Liver (tissue), 9 donors: ENCODE results near the gene TFF2. TPM values are rescaled to one million over a fixed set of nuclear protein-coding genes. Genes with fewer than 3 reads are reported as not detected.

Source experiments
- DNase-seq: peaks from one replicate; pipeline ENCODE4 v3.0.0-alpha.2; 2017; ENCODE audit warnings: low spot score
- H3K27ac ChIP-seq, 2 donors: one replicate each; pipeline ENCODE4 v1.7.0; 2013; ENCODE audit warnings: inconsistent platforms in 2 of 2, low read length in 2 of 2, control low read depth in 1 of 2, low read depth in 1 of 2, mild to moderate bottlenecking in 1 of 2
- H3K27me3 ChIP-seq, 4 donors: one replicate each; pipeline versions ENCODE4 v1.6.1 to v1.7.0; 2013; ENCODE audit warnings: low read length in 3 of 4, inconsistent platforms in 1 of 4, mild to moderate bottlenecking in 1 of 4, moderate library complexity in 1 of 4; ENCODE audit not compliant: control insufficient read depth in 4 of 4, insufficient read depth in 4 of 4
- H3K36me3 ChIP-seq, 4 donors: one replicate each; pipeline versions ENCODE4 v1.6.1 to v1.7.0; 2013; ENCODE audit warnings: low read length in 3 of 4, mild to moderate bottlenecking in 3 of 4, low read depth in 1 of 4, moderate library complexity in 1 of 4; ENCODE audit not compliant: control insufficient read depth in 4 of 4, insufficient read depth in 3 of 4
- H3K4me1 ChIP-seq, 4 donors: one replicate each; pipeline versions ENCODE4 v1.6.1 to v1.7.0; 2013; ENCODE audit warnings: low read length in 3 of 4, mild to moderate bottlenecking in 3 of 4, moderate library complexity in 1 of 4; ENCODE audit not compliant: control insufficient read depth in 4 of 4, insufficient read depth in 4 of 4
- H3K4me3 ChIP-seq, 3 donors: one replicate each; pipeline versions ENCODE4 v1.6.1 to v1.7.0; 2013; ENCODE audit warnings: low read length in 3 of 3, control low read depth in 1 of 3, low read depth in 1 of 3, mild to moderate bottlenecking in 1 of 3
- H3K9ac ChIP-seq, 2 donors: one replicate each; pipeline ENCODE4 v1.7.0; 2013; ENCODE audit warnings: low read length in 2 of 2, mild to moderate bottlenecking in 2 of 2, moderate library complexity in 2 of 2, control low read depth in 1 of 2, low read depth in 1 of 2
- H3K9me3 ChIP-seq, 4 donors: one replicate each; pipeline versions ENCODE4 v1.6.1 to v1.7.0; 2013; ENCODE audit warnings: low read length in 3 of 4; ENCODE audit not compliant: control insufficient read depth in 4 of 4
- EGR1 ChIP-seq, 2 donors: IDR thresholded peaks; 2 replicates each; pipeline ENCODE4 v1.6.1; 2016 to 2018; ENCODE audit warnings: antibody characterized with exemption in 2 of 2, low read depth in 2 of 2
- FOXA1 ChIP-seq: IDR thresholded peaks from 2 replicates; pipeline ENCODE4 v1.6.1; 2016; ENCODE audit warnings: antibody characterized with exemption
- FOXA2 ChIP-seq: IDR thresholded peaks from 2 replicates; pipeline ENCODE4 v1.6.1; 2016; ENCODE audit warnings: antibody characterized with exemption
- GABPA ChIP-seq, 2 donors: IDR thresholded peaks in 1 of 2; conservative IDR thresholded peaks in 1 of 2; 2 replicates each; pipeline ENCODE4 v1.6.1; 2016; ENCODE audit warnings: antibody characterized with exemption in 2 of 2, mild to moderate bottlenecking in 1 of 2, moderate library complexity in 1 of 2
- HNF4A ChIP-seq, 2 donors: conservative IDR thresholded peaks; 2 replicates each; pipeline ENCODE4 v1.6.1; 2016; ENCODE audit warnings: antibody characterized with exemption in 2 of 2, mild to moderate bottlenecking in 2 of 2
- HNF4G ChIP-seq: IDR thresholded peaks from 2 replicates; pipeline ENCODE4 v1.6.1; 2016; ENCODE audit warnings: antibody characterized with exemption
- JUND ChIP-seq, 2 donors: IDR thresholded peaks; 2 replicates each; pipeline ENCODE4 v1.6.1; 2016; ENCODE audit warnings: antibody characterized with exemption in 2 of 2
- NR2F2 ChIP-seq: IDR thresholded peaks from 2 replicates; pipeline ENCODE4 v1.6.1; 2016; ENCODE audit warnings: antibody characterized with exemption
- RAD21 ChIP-seq, 2 donors: IDR thresholded peaks; 2 replicates each; pipeline ENCODE4 v1.6.1; 2016; ENCODE audit warnings: antibody characterized with exemption in 2 of 2, mild to moderate bottlenecking in 2 of 2
- RXRA ChIP-seq, 2 donors: IDR thresholded peaks; 2 replicates each; pipeline ENCODE4 v1.6.1; 2017 to 2018; ENCODE audit warnings: antibody characterized with exemption in 2 of 2, mild to moderate bottlenecking in 1 of 2
- SP1 ChIP-seq: IDR thresholded peaks from 2 replicates; pipeline ENCODE4 v1.6.1; 2018; ENCODE audit warnings: antibody characterized with exemption, mild to moderate bottlenecking
- TAF1 ChIP-seq: conservative IDR thresholded peaks from 2 replicates; pipeline ENCODE4 v1.6.1; 2016; ENCODE audit warnings: antibody characterized with exemption, mild to moderate bottlenecking
- YY1 ChIP-seq: IDR thresholded peaks from 2 replicates; pipeline ENCODE4 v1.6.1; 2016; ENCODE audit warnings: antibody characterized with exemption, mild to moderate bottlenecking
- WGBS: extraction: QIAGEN DNeasy Blood & Tissue Kit; methylation state at CpG from one replicate; pipeline ENCODE4 v1.1.7; 2013; 5-methylcytosine and 5-hydroxymethylcytosine counted together
- polyA plus RNA-seq, 2 donors: library from polyadenylated mRNA; stranded (reverse) in 1 of 2; unstranded in 1 of 2; fragments of 200-250 nt in 1 of 2; fragments of >200 nt in 1 of 2; fragmentation: Nextera tagmentation in 1 of 2; extraction: Ambion mirVana in 1 of 2; gene quantifications; one replicate each; pipeline versions ENCODE4 v1.2.1 to v1.2.3, GENCODE V29; 2013 to 2015
- total RNA-seq, 2 donors: library from RNA; depleted of rRNA; stranded (reverse); fragments of >200 nt; gene quantifications; one replicate each; pipeline ENCODE4 v1.2.3, GENCODE V29; 2014
- TF ChIP-seq, protein P1 (sequence below): IDR thresholded peaks from 2 replicates; pipeline ENCODE4 v1.6.1; 2016; ENCODE audit warnings: antibody characterized with exemption
- TF ChIP-seq, protein P2 (sequence below): IDR thresholded peaks from 2 replicates; pipeline ENCODE4 v1.6.1; 2016; ENCODE audit warnings: antibody characterized with exemption
- TF ChIP-seq, protein P3 (sequence below): IDR thresholded peaks from 2 replicates; pipeline ENCODE4 v1.6.1; 2016; ENCODE audit warnings: antibody characterized with exemption
- TF ChIP-seq, protein P4 (sequence below): IDR thresholded peaks from 2 replicates; pipeline ENCODE4 v1.6.1; 2016; ENCODE audit warnings: antibody characterized with exemption, mild to moderate bottlenecking
- TF ChIP-seq, protein P5 (sequence below): fragments of 150-350 bp; IDR thresholded peaks from 2 replicates; pipeline ENCODE4 v1.5.1; 2017; ENCODE audit warnings: improper control_type of control experiment, low read depth, low read length; ENCODE audit not compliant: missing input control
- donor health status: healthy.
- donor health status: healthy.
- donor health status: healthy.
- donor health status: healthy.
- donor health status: healthy.

TFF2 gene
- total and polyA plus RNA-seq, 4 donors = 1.0 TPM; not detected in 3

DNA sequence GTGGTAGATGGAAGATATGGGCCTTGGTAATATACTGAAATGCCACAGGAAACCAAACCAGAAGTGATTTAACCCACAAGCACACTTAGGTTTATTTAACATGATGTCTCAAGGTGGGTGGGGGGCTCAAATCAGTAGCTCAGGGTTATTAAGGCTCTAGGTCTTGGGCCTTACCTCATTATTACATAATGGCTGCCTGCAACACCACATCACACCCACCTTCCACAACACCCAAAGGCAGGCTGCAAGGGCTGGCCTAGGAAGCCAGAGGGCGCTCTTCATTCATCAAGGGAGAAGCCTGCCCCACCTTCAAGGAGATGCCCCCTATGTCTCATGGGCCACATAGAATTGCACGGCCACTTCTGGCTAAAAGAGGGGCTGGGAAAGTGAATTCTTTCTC is 9.5 kb upstream of the TFF2 start:
- H3K27me3 ChIP-seq = peaks cover 0 to 4% (median 2%) of the 10 kb centered on the region in 4 donors
- H3K4me1 ChIP-seq = no peaks in the 10 kb centered on the region
- no peak overlapping the region for H3K27ac ChIP-seq
- DNase-seq = no peak
- no peak for TF ChIP-seq HNF4A (conservative IDR thresholded peaks at IDR 0.05)
- no peak for TF ChIP-seq NR2F2
- no peak for TF ChIP-seq SP1
- TF ChIP-seq FOXA2 = no peak
- TF ChIP-seq YY1 = no peak
- no peak for TF ChIP-seq TAF1
- TF ChIP-seq, protein P1, sequence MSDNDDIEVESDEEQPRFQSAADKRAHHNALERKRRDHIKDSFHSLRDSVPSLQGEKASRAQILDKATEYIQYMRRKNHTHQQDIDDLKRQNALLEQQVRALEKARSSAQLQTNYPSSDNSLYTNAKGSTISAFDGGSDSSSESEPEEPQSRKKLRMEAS = no peak
- no peak for TF ChIP-seq GABPA (IDR thresholded peaks at IDR 0.05 in 1 of 2, conservative IDR thresholded peaks at IDR 0.05 in 1 of 2)
- H3K9ac ChIP-seq = no peak overlapping the region
- 72% methylated on average over 2 of the region's 2 CpGs for WGBS
- no peaks in the 10 kb centered on the region for H3K36me3 ChIP-seq
- H3K4me3 ChIP-seq = no peak overlapping the region
- peaks cover 0 to 12% (median 3%) of the 10 kb centered on the region in 4 donors for H3K9me3 ChIP-seq

DNA sequence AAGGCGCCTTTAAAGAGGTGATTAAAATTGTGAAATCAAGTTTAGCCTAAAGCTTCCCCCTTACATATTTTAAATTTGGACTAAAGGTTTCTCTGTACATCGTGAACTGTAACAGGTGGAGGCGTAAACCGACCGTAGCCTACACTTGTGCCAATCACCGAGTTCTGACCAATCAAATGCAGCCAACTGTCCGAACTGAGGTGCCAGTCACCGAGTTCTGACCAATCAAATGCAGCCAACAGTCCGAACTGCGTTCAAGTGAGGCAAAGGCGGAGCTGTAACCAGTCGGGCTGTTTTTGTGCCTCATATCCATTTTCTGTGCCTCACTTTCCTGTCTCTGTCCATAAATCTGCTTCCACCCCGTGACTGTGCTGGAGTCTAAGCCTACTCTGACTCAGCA is 8.1 kb upstream of the TFF2 start:
- H3K36me3 ChIP-seq = no peaks in the 10 kb centered on the region
- no peak for DNase-seq
- H3K4me1 ChIP-seq = no peaks in the 10 kb centered on the region
- peaks cover 0 to 12% (median 3%) of the 10 kb centered on the region in 4 donors for H3K9me3 ChIP-seq
- WGBS = 84% methylated on average over 13 of the region's 13 CpGs
- no peak for TF ChIP-seq EGR1 (IDR thresholded peaks at IDR 0.05; ENCODE audit: low read depth in 2 of 2)
- no peak for TF ChIP-seq FOXA2
- no peak for TF ChIP-seq RAD21 (IDR thresholded peaks at IDR 0.05)
- TF ChIP-seq, protein P2, sequence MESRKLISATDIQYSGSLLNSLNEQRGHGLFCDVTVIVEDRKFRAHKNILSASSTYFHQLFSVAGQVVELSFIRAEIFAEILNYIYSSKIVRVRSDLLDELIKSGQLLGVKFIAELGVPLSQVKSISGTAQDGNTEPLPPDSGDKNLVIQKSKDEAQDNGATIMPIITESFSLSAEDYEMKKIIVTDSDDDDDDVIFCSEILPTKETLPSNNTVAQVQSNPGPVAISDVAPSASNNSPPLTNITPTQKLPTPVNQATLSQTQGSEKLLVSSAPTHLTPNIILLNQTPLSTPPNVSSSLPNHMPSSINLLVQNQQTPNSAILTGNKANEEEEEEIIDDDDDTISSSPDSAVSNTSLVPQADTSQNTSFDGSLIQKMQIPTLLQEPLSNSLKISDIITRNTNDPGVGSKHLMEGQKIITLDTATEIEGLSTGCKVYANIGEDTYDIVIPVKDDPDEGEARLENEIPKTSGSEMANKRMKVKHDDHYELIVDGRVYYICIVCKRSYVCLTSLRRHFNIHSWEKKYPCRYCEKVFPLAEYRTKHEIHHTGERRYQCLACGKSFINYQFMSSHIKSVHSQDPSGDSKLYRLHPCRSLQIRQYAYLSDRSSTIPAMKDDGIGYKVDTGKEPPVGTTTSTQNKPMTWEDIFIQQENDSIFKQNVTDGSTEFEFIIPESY = no peak
- TF ChIP-seq, protein P3, sequence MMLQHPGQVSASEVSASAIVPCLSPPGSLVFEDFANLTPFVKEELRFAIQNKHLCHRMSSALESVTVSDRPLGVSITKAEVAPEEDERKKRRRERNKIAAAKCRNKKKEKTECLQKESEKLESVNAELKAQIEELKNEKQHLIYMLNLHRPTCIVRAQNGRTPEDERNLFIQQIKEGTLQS = no peak
- no peak for TF ChIP-seq FOXA1
- TF ChIP-seq, protein P4, sequence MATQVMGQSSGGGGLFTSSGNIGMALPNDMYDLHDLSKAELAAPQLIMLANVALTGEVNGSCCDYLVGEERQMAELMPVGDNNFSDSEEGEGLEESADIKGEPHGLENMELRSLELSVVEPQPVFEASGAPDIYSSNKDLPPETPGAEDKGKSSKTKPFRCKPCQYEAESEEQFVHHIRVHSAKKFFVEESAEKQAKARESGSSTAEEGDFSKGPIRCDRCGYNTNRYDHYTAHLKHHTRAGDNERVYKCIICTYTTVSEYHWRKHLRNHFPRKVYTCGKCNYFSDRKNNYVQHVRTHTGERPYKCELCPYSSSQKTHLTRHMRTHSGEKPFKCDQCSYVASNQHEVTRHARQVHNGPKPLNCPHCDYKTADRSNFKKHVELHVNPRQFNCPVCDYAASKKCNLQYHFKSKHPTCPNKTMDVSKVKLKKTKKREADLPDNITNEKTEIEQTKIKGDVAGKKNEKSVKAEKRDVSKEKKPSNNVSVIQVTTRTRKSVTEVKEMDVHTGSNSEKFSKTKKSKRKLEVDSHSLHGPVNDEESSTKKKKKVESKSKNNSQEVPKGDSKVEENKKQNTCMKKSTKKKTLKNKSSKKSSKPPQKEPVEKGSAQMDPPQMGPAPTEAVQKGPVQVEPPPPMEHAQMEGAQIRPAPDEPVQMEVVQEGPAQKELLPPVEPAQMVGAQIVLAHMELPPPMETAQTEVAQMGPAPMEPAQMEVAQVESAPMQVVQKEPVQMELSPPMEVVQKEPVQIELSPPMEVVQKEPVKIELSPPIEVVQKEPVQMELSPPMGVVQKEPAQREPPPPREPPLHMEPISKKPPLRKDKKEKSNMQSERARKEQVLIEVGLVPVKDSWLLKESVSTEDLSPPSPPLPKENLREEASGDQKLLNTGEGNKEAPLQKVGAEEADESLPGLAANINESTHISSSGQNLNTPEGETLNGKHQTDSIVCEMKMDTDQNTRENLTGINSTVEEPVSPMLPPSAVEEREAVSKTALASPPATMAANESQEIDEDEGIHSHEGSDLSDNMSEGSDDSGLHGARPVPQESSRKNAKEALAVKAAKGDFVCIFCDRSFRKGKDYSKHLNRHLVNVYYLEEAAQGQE = no peak
- no peak for TF ChIP-seq NR2F2
- TF ChIP-seq HNF4G = no peak
- no peak for TF ChIP-seq HNF4A (conservative IDR thresholded peaks at IDR 0.05)
- TF ChIP-seq, protein P5, sequence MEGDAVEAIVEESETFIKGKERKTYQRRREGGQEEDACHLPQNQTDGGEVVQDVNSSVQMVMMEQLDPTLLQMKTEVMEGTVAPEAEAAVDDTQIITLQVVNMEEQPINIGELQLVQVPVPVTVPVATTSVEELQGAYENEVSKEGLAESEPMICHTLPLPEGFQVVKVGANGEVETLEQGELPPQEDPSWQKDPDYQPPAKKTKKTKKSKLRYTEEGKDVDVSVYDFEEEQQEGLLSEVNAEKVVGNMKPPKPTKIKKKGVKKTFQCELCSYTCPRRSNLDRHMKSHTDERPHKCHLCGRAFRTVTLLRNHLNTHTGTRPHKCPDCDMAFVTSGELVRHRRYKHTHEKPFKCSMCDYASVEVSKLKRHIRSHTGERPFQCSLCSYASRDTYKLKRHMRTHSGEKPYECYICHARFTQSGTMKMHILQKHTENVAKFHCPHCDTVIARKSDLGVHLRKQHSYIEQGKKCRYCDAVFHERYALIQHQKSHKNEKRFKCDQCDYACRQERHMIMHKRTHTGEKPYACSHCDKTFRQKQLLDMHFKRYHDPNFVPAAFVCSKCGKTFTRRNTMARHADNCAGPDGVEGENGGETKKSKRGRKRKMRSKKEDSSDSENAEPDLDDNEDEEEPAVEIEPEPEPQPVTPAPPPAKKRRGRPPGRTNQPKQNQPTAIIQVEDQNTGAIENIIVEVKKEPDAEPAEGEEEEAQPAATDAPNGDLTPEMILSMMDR = no peak
- no peak for TF ChIP-seq YY1
- TF ChIP-seq RXRA (IDR thresholded peaks at IDR 0.05) = no peak
- TF ChIP-seq SP1 = no peak
- TF ChIP-seq JUND (IDR thresholded peaks at IDR 0.05) = no peak
- no peak for TF ChIP-seq GABPA (IDR thresholded peaks at IDR 0.05 in 1 of 2, conservative IDR thresholded peaks at IDR 0.05 in 1 of 2)
- TF ChIP-seq, protein P1 = no peak
- no peak for TF ChIP-seq TAF1
- peaks cover 0 to under 1% (median 0%) of the 10 kb centered on the region in 4 donors for H3K27me3 ChIP-seq
- no peak overlapping the region for H3K4me3 ChIP-seq
- H3K9ac ChIP-seq = no peak overlapping the region
- no peak overlapping the region for H3K27ac ChIP-seq
